ENCODE results near the gene FOXP1. TPM values are rescaled to one million over a fixed set of nuclear protein-coding genes. Genes with fewer than 3 reads are reported as not detected.

FOXP1 gene
- total RNA-seq, 4 donors from 2014 or later = 103 to 173 (median 140) TPM

GRCh38 chr3:71495708-71496472 is 87.6 kb downstream of the FOXP1 start:
- no peaks in the 10 kb centered on the region for H3K27me3 ChIP-seq
- H3K27ac ChIP-seq = peak overlapping the region; percentile 0 to 29 (median 26)
- DNase-seq = no peak
- H3K4me1 ChIP-seq = peaks cover 0 to 8% (median 2%) of the 10 kb centered on the region in 4 donors
- TF ChIP-seq POLR2A (IDR thresholded peaks at IDR 0.05) = no peak
- no peak for TF ChIP-seq CTCF (IDR thresholded peaks at IDR 0.05)
- peaks cover 0 to 26% (median 0%) of the 10 kb centered on the region in 3 donors for H3K36me3 ChIP-seq
- H3K4me3 ChIP-seq = peak overlapping the region in 1 of 4 donors; percentile 0
- H3K9me3 ChIP-seq = peaks cover 0 to 6% (median 0%) of the 10 kb centered on the region in 4 donors

- Histone ChIP-seq H3K36me3 (peaks cover 0 to 26% (median 0%) of the 10 kb centered on the region in 3 donors), H3K4me3 (no peak overlapping the region), H3K9me3 (peaks cover 0 to 7% (median 0%) of the 10 kb centered on the region in 4 donors), H3K27me3 (no peaks in the 10 kb centered on the region), H3K27ac (peak overlapping the region in 2 of 4 donors; percentile 28 to 53), H3K4me1 (peaks cover 0 to 8% (median 2%) of the 10 kb centered on the region in 4 donors)
- DNase-seq = no peak
- TF ChIP-seq CTCF (IDR thresholded peaks at IDR 0.05) = no peak
- TF ChIP-seq POLR2A (IDR thresholded peaks at IDR 0.05) = no peak
These were observed 89.3 kb downstream of the FOXP1 start for GRCh38 chr3:71494212-71494611.

GRCh38 chr3:71492974-71493771 is 90.4 kb downstream of the FOXP1 start:
- Histone ChIP-seq H3K27ac (peak overlapping the region in 3 of 4 donors; percentile 8 to 55 (median 47)), H3K4me3 (no peak overlapping the region)

GRCh38 chr3:71492566-71492965 is 91.0 kb downstream of the FOXP1 start:
- no peak overlapping the region for H3K4me3 ChIP-seq
- TF ChIP-seq POLR2A (IDR thresholded peaks at IDR 0.05) (no peak), CTCF (IDR thresholded peaks at IDR 0.05) (no peak)
- DNase-seq = no peak
- peak overlapping the region in 2 of 4 donors; percentile 47 to 55 for H3K27ac ChIP-seq
- peaks cover 0 to 26% (median 0%) of the 10 kb centered on the region in 3 donors for H3K36me3 ChIP-seq
- H3K4me1 ChIP-seq = peaks cover 0 to 8% (median 2%) of the 10 kb centered on the region in 4 donors
- no peaks in the 10 kb centered on the region for H3K27me3 ChIP-seq
- H3K9me3 ChIP-seq = peaks cover 0 to 7% (median 0%) of the 10 kb centered on the region in 4 donors

More at GRCh38 chr3:71492974-71493771, 90.4 kb downstream of the FOXP1 start:
- Histone ChIP-seq H3K27me3 (no peaks in the 10 kb centered on the region), H3K36me3 (peaks cover 0 to 26% (median 0%) of the 10 kb centered on the region in 3 donors), H3K4me1 (peaks cover 0 to 8% (median 2%) of the 10 kb centered on the region in 4 donors), H3K9me3 (peaks cover 0 to 7% (median 0%) of the 10 kb centered on the region in 4 donors)
- no peak for DNase-seq
- TF ChIP-seq POLR2A (IDR thresholded peaks at IDR 0.05) (no peak), CTCF (IDR thresholded peaks at IDR 0.05) (no peak)

GRCh38 chr3:71491154-71491752 is 92.3 kb downstream of the FOXP1 start:
- Histone ChIP-seq H3K4me1 (peaks cover 0 to 5% (median 2%) of the 10 kb centered on the region in 4 donors), H3K9me3 (peaks cover 0 to 7% (median 0%) of the 10 kb centered on the region in 4 donors), H3K27ac (peak overlapping the region in 2 of 4 donors; percentile 27 to 55), H3K36me3 (peaks cover 0 to 26% (median 0%) of the 10 kb centered on the region in 3 donors), H3K27me3 (no peaks in the 10 kb centered on the region), H3K4me3 (no peak overlapping the region)
- TF ChIP-seq CTCF (IDR thresholded peaks at IDR 0.05) = no peak
- DNase-seq = no peak
